ENCODE results near the gene DIP2C.

Gene DIP2C

GRCh38 chr10:535051-535450 lies 154.4 kb downstream of the DIP2C start:
- Histone ChIP-seq H3K4me3 (ENCODE audit: low read depth in 1 of 2, low read length in 2 of 2) (no peak overlapping the region), H3K36me3 (ENCODE audit: insufficient read depth, low read length) (no peaks in the 10 kb centered on the region), H3K79me2 (ENCODE audit: insufficient read depth, low read length) (no peaks in the 10 kb centered on the region), H2AFZ (ENCODE audit: low read depth, low read length) (no peak overlapping the region), H3K4me2 (ENCODE audit: insufficient read depth, low read length) (no peak overlapping the region), H3K4me1 (ENCODE audit: insufficient read depth, low read length) (no peaks in the 10 kb centered on the region), H3K9ac (ENCODE audit: low read depth, low read length) (no peak overlapping the region), H3K9me3 (ENCODE audit: insufficient read depth, low read length, severe bottlenecking) (no peaks in the 10 kb centered on the region), H3K27me3 (ENCODE audit: insufficient read depth, low read length, poor library complexity) (peaks cover 40% of the 10 kb centered on the region), H4K20me1 (ENCODE audit: insufficient read depth, low read length) (no peaks in the 10 kb centered on the region; the same call in 1 of the 2 replicates), H3K27ac (ENCODE audit: low read length) (no peak overlapping the region)
- no peak for DNase-seq
- no peak for ATAC-seq (ENCODE audit: insufficient read depth, low read depth)
- TF ChIP-seq, protein P1, sequence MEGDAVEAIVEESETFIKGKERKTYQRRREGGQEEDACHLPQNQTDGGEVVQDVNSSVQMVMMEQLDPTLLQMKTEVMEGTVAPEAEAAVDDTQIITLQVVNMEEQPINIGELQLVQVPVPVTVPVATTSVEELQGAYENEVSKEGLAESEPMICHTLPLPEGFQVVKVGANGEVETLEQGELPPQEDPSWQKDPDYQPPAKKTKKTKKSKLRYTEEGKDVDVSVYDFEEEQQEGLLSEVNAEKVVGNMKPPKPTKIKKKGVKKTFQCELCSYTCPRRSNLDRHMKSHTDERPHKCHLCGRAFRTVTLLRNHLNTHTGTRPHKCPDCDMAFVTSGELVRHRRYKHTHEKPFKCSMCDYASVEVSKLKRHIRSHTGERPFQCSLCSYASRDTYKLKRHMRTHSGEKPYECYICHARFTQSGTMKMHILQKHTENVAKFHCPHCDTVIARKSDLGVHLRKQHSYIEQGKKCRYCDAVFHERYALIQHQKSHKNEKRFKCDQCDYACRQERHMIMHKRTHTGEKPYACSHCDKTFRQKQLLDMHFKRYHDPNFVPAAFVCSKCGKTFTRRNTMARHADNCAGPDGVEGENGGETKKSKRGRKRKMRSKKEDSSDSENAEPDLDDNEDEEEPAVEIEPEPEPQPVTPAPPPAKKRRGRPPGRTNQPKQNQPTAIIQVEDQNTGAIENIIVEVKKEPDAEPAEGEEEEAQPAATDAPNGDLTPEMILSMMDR (IDR thresholded peaks at IDR 0.05; ENCODE audit: borderline replicate concordance, extremely low read depth, low read length, poor library complexity, severe bottlenecking): no peak
- TF ChIP-seq EZH2 (IDR thresholded peaks at IDR 0.05; ENCODE audit: borderline replicate concordance, low read depth, low read length, severe bottlenecking): no peak

DNA sequence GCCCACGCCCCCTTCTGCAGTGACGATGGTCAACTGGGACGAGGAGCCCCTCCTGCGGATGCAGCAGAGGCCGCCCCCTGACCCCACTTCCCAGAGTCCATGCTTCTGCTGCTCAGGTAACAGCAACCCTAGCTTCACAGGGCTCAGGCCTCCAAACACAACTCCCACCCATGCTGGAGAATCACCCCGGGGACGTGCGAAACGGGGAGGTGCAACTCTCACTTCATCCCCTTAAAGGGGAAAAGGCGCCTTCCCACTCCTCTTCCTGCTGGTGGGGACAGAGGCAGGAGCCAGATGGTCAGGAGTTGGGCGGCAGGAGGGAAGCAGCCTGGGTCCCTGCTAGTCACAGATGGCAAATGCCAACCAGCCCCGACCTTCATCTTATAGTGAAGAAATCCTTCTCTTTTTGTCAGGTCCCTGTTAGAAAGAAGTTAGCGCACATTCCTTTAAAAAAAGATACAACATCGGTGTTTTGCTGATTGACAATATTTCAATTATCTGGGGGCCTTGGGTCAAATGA lies 155.4 kb downstream of the DIP2C start:
- Histone ChIP-seq H3K27me3 (ENCODE audit: insufficient read depth, low read length, poor library complexity) (peaks cover 35% of the 10 kb centered on the region), H3K27ac (ENCODE audit: low read length) (no peak overlapping the region), H3K9ac (ENCODE audit: low read depth, low read length) (no peak overlapping the region), H3K4me1 (ENCODE audit: insufficient read depth, low read length) (no peaks in the 10 kb centered on the region), H3K9me3 (ENCODE audit: insufficient read depth, low read length, severe bottlenecking) (no peaks in the 10 kb centered on the region), H3K79me2 (ENCODE audit: insufficient read depth, low read length) (no peaks in the 10 kb centered on the region), H3K4me2 (ENCODE audit: insufficient read depth, low read length) (no peak overlapping the region), H3K36me3 (ENCODE audit: insufficient read depth, low read length) (no peaks in the 10 kb centered on the region), H4K20me1 (ENCODE audit: insufficient read depth, low read length) (no peaks in the 10 kb centered on the region; the same call in 1 of the 2 replicates), H3K4me3 (ENCODE audit: low read depth in 1 of 2, low read length in 2 of 2) (no peak overlapping the region), H2AFZ (ENCODE audit: low read depth, low read length) (no peak overlapping the region)
- TF ChIP-seq, protein P1 (IDR thresholded peaks at IDR 0.05; ENCODE audit: borderline replicate concordance, extremely low read depth, low read length, poor library complexity, severe bottlenecking): no peak
- no peak for TF ChIP-seq EZH2 (IDR thresholded peaks at IDR 0.05; ENCODE audit: borderline replicate concordance, low read depth, low read length, severe bottlenecking)
- ATAC-seq (ENCODE audit: insufficient read depth, low read depth): no peak
- DNase-seq: no peak

GRCh38 chr10:533611-534010 lies 155.9 kb downstream of the DIP2C start:
- H3K4me2 ChIP-seq (ENCODE audit: insufficient read depth, low read length): no peak overlapping the region
- no peaks in the 10 kb centered on the region for H3K4me1 ChIP-seq (ENCODE audit: insufficient read depth, low read length)
- TF ChIP-seq, protein P1 (IDR thresholded peaks at IDR 0.05; ENCODE audit: borderline replicate concordance, extremely low read depth, low read length, poor library complexity, severe bottlenecking): no peak
- TF ChIP-seq EZH2 (IDR thresholded peaks at IDR 0.05; ENCODE audit: borderline replicate concordance, low read depth, low read length, severe bottlenecking): no peak
- no peak overlapping the region for H2AFZ ChIP-seq (ENCODE audit: low read depth, low read length)
- ATAC-seq (ENCODE audit: insufficient read depth, low read depth) (no peak), DNase-seq (no peak)
- no peaks in the 10 kb centered on the region for H3K9me3 ChIP-seq (ENCODE audit: insufficient read depth, low read length, severe bottlenecking)
- H3K36me3 ChIP-seq (ENCODE audit: insufficient read depth, low read length): no peaks in the 10 kb centered on the region
- peaks cover 31% of the 10 kb centered on the region for H3K27me3 ChIP-seq (ENCODE audit: insufficient read depth, low read length, poor library complexity)
- peaks cover 3% of the 10 kb centered on the region; the same call in 1 of the 2 replicates for H4K20me1 ChIP-seq (ENCODE audit: insufficient read depth, low read length)
- H3K27ac ChIP-seq (ENCODE audit: low read length): no peak overlapping the region
- H3K4me3 ChIP-seq (ENCODE audit: low read depth in 1 of 2, low read length in 2 of 2): no peak overlapping the region
- no peaks in the 10 kb centered on the region for H3K79me2 ChIP-seq (ENCODE audit: insufficient read depth, low read length)
- no peak overlapping the region for H3K9ac ChIP-seq (ENCODE audit: low read depth, low read length)

Measured in DND-41 (cell line).